GM12801 (cell line): ENCODE results near the gene ERC2.

Experiments used
- TF ChIP-seq, protein P1 (sequence below): IDR thresholded peaks from one replicate; pipeline ENCODE4 v1.5.1; 2011; ENCODE audit warnings: control low read depth; ENCODE audit not compliant: insufficient read length; ENCODE audit errors: extremely low read depth

ERC2 gene

DNA sequence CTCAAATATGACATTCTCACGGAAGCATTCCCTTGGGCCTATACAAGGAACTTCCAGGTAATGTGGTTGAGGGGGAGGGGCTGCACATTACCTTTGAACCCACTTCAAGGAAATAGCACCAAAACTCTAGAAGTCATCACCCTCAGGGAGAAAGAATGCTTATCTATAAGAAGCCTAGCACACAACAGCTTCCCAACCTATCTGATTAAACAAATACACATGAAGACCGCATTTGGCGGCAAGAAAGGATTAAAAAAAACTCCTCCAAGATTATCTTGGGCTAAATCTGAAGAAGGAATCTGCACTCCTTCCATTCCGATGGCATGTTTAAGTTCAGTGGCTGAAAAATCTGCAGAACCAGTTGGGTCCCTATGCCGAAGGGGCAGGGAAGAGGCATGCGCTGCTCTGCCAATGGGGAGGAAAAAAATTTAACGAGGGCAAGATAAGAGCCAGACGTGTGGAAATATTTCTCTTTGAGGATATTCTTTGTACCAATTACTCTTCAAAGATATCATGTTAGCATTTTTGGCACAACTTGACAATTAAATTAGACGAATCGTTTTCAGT lies 899.2 kb downstream of the ERC2 start:
- TF ChIP-seq, protein P1, sequence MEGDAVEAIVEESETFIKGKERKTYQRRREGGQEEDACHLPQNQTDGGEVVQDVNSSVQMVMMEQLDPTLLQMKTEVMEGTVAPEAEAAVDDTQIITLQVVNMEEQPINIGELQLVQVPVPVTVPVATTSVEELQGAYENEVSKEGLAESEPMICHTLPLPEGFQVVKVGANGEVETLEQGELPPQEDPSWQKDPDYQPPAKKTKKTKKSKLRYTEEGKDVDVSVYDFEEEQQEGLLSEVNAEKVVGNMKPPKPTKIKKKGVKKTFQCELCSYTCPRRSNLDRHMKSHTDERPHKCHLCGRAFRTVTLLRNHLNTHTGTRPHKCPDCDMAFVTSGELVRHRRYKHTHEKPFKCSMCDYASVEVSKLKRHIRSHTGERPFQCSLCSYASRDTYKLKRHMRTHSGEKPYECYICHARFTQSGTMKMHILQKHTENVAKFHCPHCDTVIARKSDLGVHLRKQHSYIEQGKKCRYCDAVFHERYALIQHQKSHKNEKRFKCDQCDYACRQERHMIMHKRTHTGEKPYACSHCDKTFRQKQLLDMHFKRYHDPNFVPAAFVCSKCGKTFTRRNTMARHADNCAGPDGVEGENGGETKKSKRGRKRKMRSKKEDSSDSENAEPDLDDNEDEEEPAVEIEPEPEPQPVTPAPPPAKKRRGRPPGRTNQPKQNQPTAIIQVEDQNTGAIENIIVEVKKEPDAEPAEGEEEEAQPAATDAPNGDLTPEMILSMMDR: no peak

DNA sequence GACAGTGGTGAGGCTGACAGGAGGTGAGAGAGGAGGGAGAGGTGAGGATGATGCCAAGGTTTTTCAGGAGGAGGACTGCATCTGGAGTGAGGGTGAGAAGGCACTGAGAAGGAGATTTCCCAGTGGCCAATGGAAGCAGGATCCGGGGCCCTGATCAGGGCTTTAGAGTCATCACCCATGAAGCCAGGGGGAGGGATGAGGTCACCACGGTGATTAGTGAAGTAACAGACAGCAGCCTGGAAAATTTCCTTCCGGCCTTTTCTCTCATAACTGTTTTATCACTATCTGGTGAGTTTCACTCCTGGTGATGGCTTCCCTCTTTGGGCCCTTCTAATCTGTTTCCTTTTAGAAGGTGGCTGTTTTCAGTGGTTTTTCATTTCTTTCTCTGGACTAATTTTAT lies 900.7 kb downstream of the ERC2 start:
- TF ChIP-seq, protein P1: no peak

GRCh38 chr3:55567121-55567520 lies 901.1 kb downstream of the ERC2 start:
- TF ChIP-seq, protein P1: no peak

- TF ChIP-seq, protein P1: no peak
Observed at GRCh38 chr3:55565521-55565920, 902.7 kb downstream of the ERC2 start.

DNA sequence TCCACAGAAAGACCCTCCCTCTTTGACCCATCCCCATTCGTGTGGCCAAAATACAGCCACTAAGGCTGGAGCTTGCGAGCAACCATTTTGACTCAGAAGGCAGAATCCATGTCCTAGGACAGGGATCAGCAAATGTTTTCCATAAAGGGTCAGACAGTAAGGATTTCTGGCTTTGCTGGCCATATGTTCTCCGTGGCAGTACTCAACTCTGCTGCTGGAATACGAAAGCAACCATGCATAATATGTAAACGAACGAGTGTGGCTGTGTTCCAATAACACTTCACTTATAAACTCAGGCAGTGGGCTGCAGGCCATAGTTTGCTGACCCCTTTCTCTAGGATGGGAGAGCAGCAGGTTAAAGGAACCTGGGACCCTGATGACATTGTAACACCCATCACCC lies 903.5 kb downstream of the ERC2 start:
- TF ChIP-seq, protein P1: no peak

- TF ChIP-seq, protein P1: no peak
Observed at GRCh38 chr3:55562700-55563099, 905.6 kb downstream of the ERC2 start.

DNA sequence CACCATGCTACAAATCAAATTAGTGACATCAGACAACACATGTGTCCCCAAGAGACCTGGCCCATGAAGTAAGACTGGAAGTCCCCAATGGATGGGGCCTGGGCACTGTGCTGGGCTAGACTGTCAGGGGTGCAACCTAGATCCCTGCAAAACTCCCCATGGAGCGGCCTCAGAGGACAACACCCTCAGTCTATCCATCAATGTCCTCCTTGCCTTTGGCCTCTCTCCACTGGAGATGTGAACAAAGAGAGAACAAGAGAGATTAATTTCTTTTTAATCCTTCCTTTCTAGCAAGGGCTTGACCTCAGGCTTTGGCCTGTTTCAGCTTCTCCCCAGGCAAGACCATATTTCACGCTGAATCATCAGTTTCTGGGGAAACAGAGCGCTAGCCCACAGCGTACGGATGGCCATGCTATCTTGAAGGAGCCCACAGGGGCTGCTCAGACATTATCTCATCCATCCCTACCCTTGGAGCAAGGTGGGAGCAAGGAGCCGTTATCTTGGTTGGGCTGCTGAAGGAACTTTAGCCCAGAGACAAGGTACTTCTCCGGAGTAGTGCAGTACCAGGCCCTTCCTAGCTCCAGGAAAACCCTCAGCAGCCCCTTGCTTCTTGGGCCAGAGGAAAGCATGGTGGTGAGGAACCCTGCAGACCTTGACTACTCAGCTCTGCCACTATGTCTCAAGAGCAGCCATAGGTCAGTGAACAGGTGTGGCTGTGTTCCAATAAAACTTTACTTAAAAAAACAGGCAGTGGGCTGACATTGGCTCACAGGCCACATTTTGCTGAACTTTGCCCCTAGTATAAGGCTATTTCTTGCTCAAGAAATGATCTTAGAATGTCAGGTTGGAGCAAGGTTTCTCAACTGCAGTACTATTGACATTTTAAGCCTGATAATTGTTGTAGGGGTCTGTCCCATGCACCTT lies 908.5 kb downstream of the ERC2 start:
- TF ChIP-seq, protein P1: no peak
